IPS-20b (cell line): ENCODE results near the gene ITPR3.

Source experiments
- H3K27ac ChIP-seq: one replicate; pipeline ENCODE4 v1.5.1; 2013; ENCODE audit warnings: low read length
- H3K27me3 ChIP-seq: 2 replicates; pipeline ENCODE4 v1.6.1; 2013; ENCODE audit warnings: mild to moderate bottlenecking, low read length, inconsistent platforms; ENCODE audit not compliant: insufficient read depth
- H3K36me3 ChIP-seq: 2 replicates; pipeline ENCODE4 v1.6.1; 2013; ENCODE audit warnings: low read depth, mild to moderate bottlenecking, inconsistent platforms, low read length, moderate library complexity; ENCODE audit not compliant: insufficient read depth
- H3K4me1 ChIP-seq: 2 replicates; pipeline ENCODE4 v1.6.1; 2013; ENCODE audit warnings: mild to moderate bottlenecking, control low read depth, inconsistent platforms, low read length, moderate library complexity; ENCODE audit not compliant: insufficient read depth
- H3K4me3 ChIP-seq: 2 replicates; pipeline ENCODE4 v1.5.1; 2013; ENCODE audit warnings: mild to moderate bottlenecking, low read length, inconsistent platforms
- H3K9ac ChIP-seq: 2 replicates; pipeline ENCODE4 v1.6.1; 2013; ENCODE audit warnings: low read depth, mild to moderate bottlenecking, inconsistent platforms, low read length, moderate library complexity
- H3K9me3 ChIP-seq: 2 replicates; pipeline ENCODE4 v1.6.1; 2013; ENCODE audit warnings: mild to moderate bottlenecking, low read depth, low read length, inconsistent platforms; ENCODE audit not compliant: insufficient read depth

The ITPR3 gene

DNA sequence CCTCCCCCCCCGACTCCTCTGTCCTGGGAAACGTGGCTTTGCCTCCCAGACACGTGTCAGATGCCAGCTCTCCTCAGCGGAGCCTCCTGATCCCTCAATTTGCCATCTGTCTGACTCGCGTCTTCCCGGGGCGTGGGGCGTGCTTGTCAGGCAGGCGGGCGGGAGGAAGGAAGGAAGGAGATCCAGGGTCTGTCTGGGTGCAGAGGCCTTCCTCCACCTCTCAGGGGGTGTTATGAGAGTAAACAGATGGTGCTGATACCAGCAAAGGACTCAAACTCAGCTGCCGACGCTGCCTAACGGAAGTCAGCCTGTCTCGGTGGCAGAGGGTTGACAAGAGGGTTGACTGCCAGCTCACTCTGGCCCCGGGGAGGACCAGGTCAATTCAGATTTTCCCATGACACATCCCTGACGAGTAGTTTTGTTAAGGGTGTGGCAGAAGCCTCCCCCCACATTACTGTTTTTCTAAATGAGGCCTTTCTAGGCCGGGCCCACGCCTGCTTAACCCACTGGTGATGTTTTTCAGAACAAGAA lies 73.3 kb downstream of the ITPR3 start:
- H3K9me3 ChIP-seq = no peaks in the 10 kb centered on the region
- H3K4me3 ChIP-seq = no peak overlapping the region
- H3K27me3 ChIP-seq = no peaks in the 10 kb centered on the region
- H3K36me3 ChIP-seq = peaks cover 94% of the 10 kb centered on the region
- no peak overlapping the region for H3K9ac ChIP-seq
- H3K4me1 ChIP-seq = no peaks in the 10 kb centered on the region
- H3K27ac ChIP-seq = no peak overlapping the region

DNA sequence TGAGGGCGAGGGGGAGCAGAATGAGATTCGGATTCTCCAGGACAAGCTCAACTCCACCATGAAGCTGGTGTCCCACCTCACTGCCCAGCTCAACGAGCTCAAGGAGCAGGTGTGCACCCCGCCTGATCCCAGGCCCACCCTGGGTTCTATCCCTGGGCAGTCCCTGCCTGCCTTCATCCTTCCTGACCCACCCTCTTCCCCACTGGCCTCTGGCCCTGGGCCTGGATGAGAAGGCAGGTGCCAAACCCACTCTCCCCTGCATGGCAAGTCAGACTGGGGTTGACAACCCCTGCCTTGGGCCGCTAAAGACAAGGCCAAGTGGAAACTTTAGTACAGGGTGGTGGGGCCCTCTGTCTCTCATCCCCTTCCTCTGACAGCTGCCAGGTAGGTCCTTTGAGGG lies 73.9 kb downstream of the ITPR3 start:
- no peaks in the 10 kb centered on the region for H3K4me1 ChIP-seq
- H3K36me3 ChIP-seq = peaks cover 96% of the 10 kb centered on the region

DNA sequence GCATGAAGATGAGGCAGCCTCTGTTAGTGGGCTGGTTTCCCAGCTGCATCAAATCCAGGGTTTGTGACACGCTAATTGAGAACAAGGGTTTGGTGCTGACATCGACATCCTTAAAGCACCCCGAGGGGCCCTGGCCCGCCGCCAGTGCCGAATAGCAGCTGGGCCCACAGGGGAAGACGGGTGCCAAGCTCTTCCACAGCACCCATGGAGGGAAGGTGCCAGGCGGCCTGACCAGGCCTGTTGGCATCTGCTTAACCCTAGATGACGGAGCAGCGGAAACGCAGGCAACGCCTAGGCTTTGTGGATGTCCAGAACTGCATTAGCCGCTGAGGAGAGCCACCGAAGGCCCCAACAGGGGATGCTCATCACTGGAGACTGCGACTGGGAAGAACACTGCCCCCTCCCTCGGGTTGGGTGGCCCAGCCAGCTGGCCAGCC lies 74.3 kb downstream of the ITPR3 start:
- Histone ChIP-seq H3K4me3 (no peak overlapping the region), H3K9me3 (no peaks in the 10 kb centered on the region), H3K9ac (no peak overlapping the region), H3K4me1 (no peaks in the 10 kb centered on the region), H3K27me3 (no peaks in the 10 kb centered on the region), H3K27ac (no peak overlapping the region), H3K36me3 (peaks cover 96% of the 10 kb centered on the region)

More for the DNA sequence above, 73.9 kb downstream of the ITPR3 start:
- Histone ChIP-seq H3K9me3 (no peaks in the 10 kb centered on the region), H3K4me3 (no peak overlapping the region), H3K27ac (no peak overlapping the region), H3K27me3 (no peaks in the 10 kb centered on the region), H3K9ac (no peak overlapping the region)

DNA sequence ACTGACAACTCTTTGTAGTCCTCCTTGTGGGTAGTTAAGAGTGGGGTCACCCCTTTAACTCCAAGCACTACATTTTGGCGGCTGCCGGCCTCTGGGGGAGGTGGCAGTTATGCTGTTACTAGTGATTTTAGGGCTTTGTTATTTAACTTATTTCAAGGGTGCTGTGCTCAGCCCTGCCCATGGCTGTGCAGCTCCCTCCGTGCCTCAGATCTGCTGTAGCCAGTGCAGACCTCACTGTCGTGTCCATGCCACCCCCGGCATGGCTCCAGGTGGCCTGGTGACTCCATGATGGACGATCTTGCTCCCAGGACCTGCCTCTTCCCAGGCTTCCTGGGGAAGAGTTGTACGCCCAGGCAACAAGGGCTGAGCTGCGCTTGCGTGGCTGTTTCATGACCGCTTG lies 75.0 kb downstream of the ITPR3 start:
- H3K9ac ChIP-seq = no peak overlapping the region

DNA sequence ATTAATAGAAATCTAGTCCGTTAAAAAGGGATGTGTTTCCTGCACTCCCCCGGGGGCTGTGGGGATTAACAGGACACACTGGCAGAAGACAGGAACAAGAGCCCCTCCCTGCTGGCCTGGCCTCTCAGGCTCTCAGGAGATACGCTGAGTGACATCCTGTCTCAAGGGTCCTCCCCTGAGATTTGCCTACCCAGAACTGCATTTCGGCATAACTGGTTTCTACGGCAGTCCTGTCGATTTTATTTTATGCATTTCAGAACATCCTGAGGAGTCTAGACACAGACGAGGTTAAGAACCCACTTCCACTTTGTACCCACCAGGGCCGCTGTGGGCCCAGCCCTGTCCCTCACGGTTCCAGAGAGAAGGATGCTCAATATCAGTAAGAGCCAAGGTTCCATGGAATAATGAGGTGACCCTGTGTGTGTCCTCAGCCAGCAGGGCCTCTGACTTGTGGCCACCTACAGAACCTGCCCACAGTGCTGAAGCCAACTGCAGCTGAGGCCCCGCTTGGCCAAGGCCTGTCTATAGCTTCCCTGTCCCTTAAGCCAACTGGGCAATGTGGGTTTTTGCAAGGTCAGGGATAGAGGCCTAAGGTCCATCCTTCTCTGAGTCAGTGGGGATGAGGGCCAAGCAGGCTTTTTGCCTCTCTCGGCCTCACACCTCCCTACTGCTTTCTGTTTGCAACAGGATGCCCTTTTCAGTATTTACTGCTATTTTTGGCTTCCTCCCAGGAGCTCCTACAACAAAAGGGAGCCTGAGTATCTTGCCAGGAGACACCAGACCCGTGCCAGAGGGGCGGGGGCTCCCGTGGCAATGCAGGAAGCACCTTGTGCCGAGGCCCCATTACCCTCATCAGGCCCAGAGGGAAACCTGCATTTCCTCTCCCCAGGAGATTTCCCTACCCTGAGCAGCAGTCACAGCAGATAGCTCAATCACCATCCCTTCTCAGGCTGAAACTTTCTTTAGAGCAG lies 75.7 kb downstream of the ITPR3 start:
- H3K4me1 ChIP-seq = no peaks in the 10 kb centered on the region
- no peak overlapping the region for H3K4me3 ChIP-seq
- H3K9ac ChIP-seq = no peak overlapping the region
- no peaks in the 10 kb centered on the region for H3K9me3 ChIP-seq
- no peak overlapping the region for H3K27ac ChIP-seq
- H3K36me3 ChIP-seq = peaks cover 90% of the 10 kb centered on the region
- no peaks in the 10 kb centered on the region for H3K27me3 ChIP-seq

More for the DNA sequence above, 75.0 kb downstream of the ITPR3 start:
- Histone ChIP-seq H3K27ac (no peak overlapping the region), H3K27me3 (no peaks in the 10 kb centered on the region), H3K9me3 (no peaks in the 10 kb centered on the region), H3K4me3 (no peak overlapping the region), H3K4me1 (no peaks in the 10 kb centered on the region), H3K36me3 (peaks cover 94% of the 10 kb centered on the region)

DNA sequence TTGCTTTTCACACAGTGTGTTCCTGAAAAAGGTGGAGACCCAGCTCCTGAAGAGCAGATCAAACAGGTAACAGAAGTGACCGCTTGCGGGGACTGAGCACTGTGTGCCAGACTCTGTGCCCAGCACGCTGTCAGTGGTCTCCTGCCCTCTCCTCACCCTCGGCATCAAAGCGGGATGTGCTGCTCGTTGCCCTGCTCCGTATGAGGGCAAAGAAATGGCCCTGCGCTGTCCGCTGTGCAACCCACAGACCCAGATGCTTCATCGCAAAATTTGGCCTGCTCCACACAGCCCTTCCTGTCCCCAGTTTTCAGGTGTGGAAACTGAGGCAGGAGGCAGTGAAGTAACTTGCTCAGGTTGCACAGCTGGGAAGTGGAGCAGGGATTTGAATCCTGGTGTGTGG lies 76.7 kb downstream of the ITPR3 start:
- H3K9me3 ChIP-seq = no peaks in the 10 kb centered on the region
- H3K9ac ChIP-seq = no peak overlapping the region
- H3K4me3 ChIP-seq = no peak overlapping the region
- no peaks in the 10 kb centered on the region for H3K4me1 ChIP-seq
- no peak overlapping the region for H3K27ac ChIP-seq
- H3K27me3 ChIP-seq = no peaks in the 10 kb centered on the region
- H3K36me3 ChIP-seq = peaks cover 81% of the 10 kb centered on the region

DNA sequence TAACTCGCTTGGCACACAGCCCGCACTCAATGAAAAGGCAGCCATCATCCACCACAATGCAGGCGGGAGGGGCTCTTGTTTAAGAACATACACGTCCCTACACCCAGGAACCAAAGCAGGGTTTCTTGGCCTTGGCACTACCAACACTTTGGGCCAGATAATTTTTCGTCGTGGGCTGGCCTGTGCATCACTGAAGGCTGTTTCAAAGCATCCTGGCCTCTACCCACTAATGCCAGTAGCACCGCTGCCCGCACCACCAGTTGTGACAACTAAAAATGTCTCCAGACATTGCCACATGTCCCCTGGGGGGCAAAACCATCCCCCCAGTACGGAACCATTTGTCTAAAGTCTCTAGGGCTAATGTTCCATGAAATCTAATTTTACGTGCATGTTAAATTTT lies 77.4 kb downstream of the ITPR3 start:
- no peaks in the 10 kb centered on the region for H3K4me1 ChIP-seq
- no peak overlapping the region for H3K27ac ChIP-seq
- no peaks in the 10 kb centered on the region for H3K9me3 ChIP-seq
- H3K4me3 ChIP-seq = no peak overlapping the region
- H3K9ac ChIP-seq = no peak overlapping the region
- no peaks in the 10 kb centered on the region for H3K27me3 ChIP-seq
- H3K36me3 ChIP-seq = peaks cover 77% of the 10 kb centered on the region

DNA sequence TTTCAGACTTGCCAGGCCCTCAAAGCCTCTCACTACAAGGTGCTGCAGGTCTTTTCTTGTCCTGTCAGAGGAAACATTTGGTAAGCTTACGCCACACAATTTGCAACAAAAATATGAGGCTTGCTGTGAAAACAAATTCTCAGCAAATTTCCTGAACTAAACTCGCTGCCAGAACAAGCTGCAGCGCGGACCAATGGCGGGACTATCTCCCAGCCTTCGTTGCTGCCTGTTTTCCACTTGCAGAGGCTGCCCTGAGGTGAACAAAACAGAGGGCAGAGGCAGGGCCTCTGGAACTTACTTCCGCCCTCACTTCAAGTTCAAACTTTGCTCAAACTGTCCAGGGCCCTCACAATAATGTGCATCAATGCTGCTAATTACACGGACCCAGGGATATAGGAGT lies 78.0 kb downstream of the ITPR3 start:
- H3K27me3 ChIP-seq = no peaks in the 10 kb centered on the region
- H3K27ac ChIP-seq = no peak overlapping the region
- no peaks in the 10 kb centered on the region for H3K9me3 ChIP-seq
- peaks cover 71% of the 10 kb centered on the region for H3K36me3 ChIP-seq
- H3K9ac ChIP-seq = no peak overlapping the region
- H3K4me3 ChIP-seq = no peak overlapping the region
- no peaks in the 10 kb centered on the region for H3K4me1 ChIP-seq

DNA sequence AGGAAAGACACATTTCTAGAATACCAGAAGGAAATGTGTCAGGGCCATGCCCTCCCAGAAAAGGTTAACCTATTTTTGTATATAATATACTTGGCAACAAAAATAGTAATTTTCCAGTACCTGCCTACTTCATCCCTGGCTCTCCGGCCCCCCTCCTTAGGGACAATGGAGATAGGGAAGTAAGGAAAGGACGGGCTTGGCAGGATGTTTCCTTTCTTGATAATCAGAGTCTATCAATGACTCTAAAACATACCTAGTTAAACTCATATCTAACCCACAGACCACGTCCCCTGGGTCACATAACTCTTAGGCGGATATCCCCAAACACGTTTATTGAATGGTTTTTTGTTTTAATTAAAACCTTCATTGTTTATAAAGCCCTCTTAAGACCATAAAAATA lies 78.6 kb downstream of the ITPR3 start:
- Histone ChIP-seq H3K9me3 (no peaks in the 10 kb centered on the region), H3K27ac (no peak overlapping the region), H3K36me3 (peaks cover 65% of the 10 kb centered on the region), H3K9ac (no peak overlapping the region), H3K4me3 (no peak overlapping the region), H3K27me3 (no peaks in the 10 kb centered on the region), H3K4me1 (no peaks in the 10 kb centered on the region)

DNA sequence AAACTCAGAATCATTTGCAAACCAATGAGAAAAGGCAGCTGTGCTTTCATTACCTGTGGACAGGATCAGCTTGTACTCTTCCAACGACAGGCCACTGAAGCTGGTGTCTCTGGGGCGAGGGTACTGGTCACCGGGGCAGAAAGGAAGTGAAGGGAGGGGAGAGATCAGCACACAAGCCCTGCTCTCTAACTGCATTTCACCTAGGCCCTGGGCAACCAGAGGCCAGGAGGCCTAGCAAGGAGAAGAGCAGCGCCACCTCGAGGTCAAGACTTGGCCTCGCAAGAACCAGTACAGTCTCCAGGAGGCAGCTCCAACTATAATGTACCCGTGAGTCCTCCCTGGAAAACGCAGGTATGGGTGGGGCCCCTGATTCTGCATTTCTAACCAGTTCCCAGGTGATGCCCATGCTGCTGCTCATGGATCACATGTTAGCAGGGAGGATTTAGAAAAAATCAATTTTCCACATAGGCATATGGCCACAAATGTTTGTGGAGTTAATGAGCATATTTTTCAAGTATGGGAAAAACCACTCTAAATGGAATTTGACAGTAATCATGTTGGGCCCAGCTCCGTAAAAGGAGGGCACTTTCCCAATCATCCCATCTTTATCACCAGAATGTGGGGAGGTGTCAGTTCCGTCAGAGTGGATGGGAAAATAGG lies 79.4 kb downstream of the ITPR3 start:
- H3K4me3 ChIP-seq = no peak overlapping the region
- H3K4me1 ChIP-seq = no peaks in the 10 kb centered on the region
- peaks cover 61% of the 10 kb centered on the region for H3K36me3 ChIP-seq
- H3K27ac ChIP-seq = no peak overlapping the region
- no peaks in the 10 kb centered on the region for H3K9me3 ChIP-seq
- H3K27me3 ChIP-seq = no peaks in the 10 kb centered on the region
- H3K9ac ChIP-seq = no peak overlapping the region

DNA sequence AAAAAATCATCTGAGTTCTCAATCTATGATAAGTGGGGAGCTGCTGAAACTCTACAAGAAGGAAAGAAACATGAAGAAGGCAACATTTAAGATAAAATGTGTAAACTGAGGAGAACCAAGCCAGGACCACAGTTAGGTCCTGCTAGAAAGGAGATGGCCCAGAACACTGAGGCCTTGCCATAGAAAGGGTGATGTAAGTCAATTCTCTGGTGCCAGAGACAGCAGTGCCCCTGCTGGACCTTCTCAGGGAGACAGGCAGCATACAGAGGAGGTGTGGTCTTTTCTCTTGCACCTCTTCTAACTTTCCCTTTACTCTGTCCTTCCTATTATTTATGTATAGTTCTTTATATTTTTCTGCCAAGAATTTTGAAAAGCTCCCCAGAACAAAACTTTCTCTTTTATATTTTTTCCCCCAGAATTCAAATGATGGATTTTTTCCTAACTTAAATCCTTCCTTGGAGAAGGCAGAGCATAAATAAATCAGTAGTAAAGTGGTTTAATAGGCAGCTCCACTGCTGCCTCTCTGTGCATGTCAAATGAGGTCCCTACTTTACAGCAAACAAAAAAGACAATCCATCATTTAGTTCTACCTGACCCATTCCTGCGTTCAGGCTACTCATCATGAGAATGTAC lies 81.3 kb downstream of the ITPR3 start:
- no peaks in the 10 kb centered on the region for H3K9me3 ChIP-seq
- H3K9ac ChIP-seq = no peak overlapping the region
- peaks cover 45% of the 10 kb centered on the region for H3K36me3 ChIP-seq
- no peaks in the 10 kb centered on the region for H3K27me3 ChIP-seq
- no peaks in the 10 kb centered on the region for H3K4me1 ChIP-seq
- H3K4me3 ChIP-seq = no peak overlapping the region
- H3K27ac ChIP-seq = no peak overlapping the region
